HCT116 (cell line): ENCODE measurements around the gene MDFIC. TPM values are rescaled to one million over a fixed set of nuclear protein-coding genes. Genes with fewer than 3 reads are reported as not detected.

Source experiments
- ATAC-seq: fragments of 200-7000 bp; cut with Tn5 transposase; 2 replicates; pipeline ENCODE4 v1.9.1; 2020; ENCODE audit warnings: mild to moderate bottlenecking, moderate library complexity
- BruUV-seq: library from RNA; stranded (reverse); fragments of 400-500 nt; replicated peaks from 2 replicates; lab custom pipeline; 2021; lab: Mats Ljungman, UMichigan
- CTCF ChIA-PET: fragments of 300-600 bp; sonication (Branson Sonifier 250); formaldehyde crosslinking; loops from one replicate; lab custom pipeline; 2021; ENCODE audit warnings: antibody characterized with exemption; lab: Charles Lee
- POLR2A ChIA-PET: fragments of 300-600, 350-600 bp; sonication (Branson Sonifier 250); formaldehyde crosslinking; loops from one replicate; lab custom pipeline; 2021; ENCODE audit warnings: antibody characterized with exemption; lab: Charles Lee
- RAD21 ChIA-PET, 2 experiments: fragments of 300-600 bp; sonication (Branson Sonifier 250); formaldehyde crosslinking; loops; one replicate each; lab custom pipeline; 2023; ENCODE audit warnings: low total read pairs in 2 of 2; ENCODE audit not compliant: uncharacterized antibody in 2 of 2, unreplicated experiment in 2 of 2, low non-redundant PET in 1 of 2; lab: Charles Lee
- DNase-seq: peaks from one replicate; pipeline ENCODE4 v3.0.0-alpha.2; 2010; ENCODE audit warnings: low read depth, low spot score
- H2AFZ ChIP-seq: fragments of 200-600 bp; shearing (Covaris generic), sonication (generic); 2 replicates; pipeline ENCODE4 v1.6.1; 2017; ENCODE audit warnings: low read depth, mixed run types, mixed read lengths, antibody characterized with exemption, low read length; ENCODE audit not compliant: poor library complexity, severe bottlenecking
- H3K27ac ChIP-seq: 2 replicates; pipeline ENCODE4 v1.5.1; 2012; ENCODE audit warnings: low read depth, low read length
- H3K27me3 ChIP-seq: fragments of 200-600 bp; sonication (generic); 2 replicates; pipeline ENCODE4 v1.6.1; 2016; ENCODE audit warnings: mixed run types, low read length, mixed read lengths; ENCODE audit not compliant: insufficient read depth
- H3K36me3 ChIP-seq, 2 experiments: fragments of 200-500 bp in 1 of 2; fragments of 200-600 bp in 1 of 2; sonication (Bioruptor generic) in 1 of 2; sonication (generic) in 1 of 2; 2 replicates each; pipeline versions ENCODE4 v1.5.1 to v1.6.1; 2014 to 2016; ENCODE audit warnings: low read length in 2 of 2, inconsistent platforms in 1 of 2, mixed read lengths in 1 of 2, mixed run types in 1 of 2; ENCODE audit not compliant: insufficient read depth in 2 of 2, control insufficient read depth in 1 of 2
- H3K4me1 ChIP-seq, 2 experiments: fragments of 200-600 bp in 1 of 2; sonication (generic) in 1 of 2; 2 replicates each; pipeline versions ENCODE4 v1.5.1 to v1.6.1; 2012 to 2017; ENCODE audit warnings: low read length in 2 of 2, inconsistent platforms in 1 of 2, mild to moderate bottlenecking in 1 of 2, mixed read lengths in 1 of 2, mixed run types in 1 of 2, moderate library complexity in 1 of 2; ENCODE audit not compliant: insufficient read depth in 2 of 2, control insufficient read depth in 1 of 2
- H3K4me2 ChIP-seq: fragments of 200-600 bp; sonication (generic); 2 replicates; pipeline ENCODE4 v1.6.1; 2017; ENCODE audit warnings: mixed run types, low read length, mixed read lengths
- H3K4me3 ChIP-seq, 2 experiments: fragments of 200-600 bp in 1 of 2; sonication (generic) in 1 of 2; replicated peaks in 1 of 2; 2 replicates each; pipeline ENCODE4 v1.5.1; 2011 to 2016; ENCODE audit warnings: low read length in 2 of 2, control low read depth in 1 of 2, low read depth in 1 of 2, mild to moderate bottlenecking in 1 of 2, mixed read lengths in 1 of 2, mixed run types in 1 of 2
- H3K79me2 ChIP-seq: fragments of 200-600 bp; sonication (generic); 2 replicates; pipeline ENCODE4 v1.6.1; 2017; ENCODE audit warnings: mild to moderate bottlenecking, mixed run types, low read length, moderate library complexity, mixed read lengths; ENCODE audit not compliant: insufficient read depth
- H3K9ac ChIP-seq: fragments of 200-600 bp; sonication (generic); 2 replicates; pipeline ENCODE4 v1.6.1; 2016; ENCODE audit warnings: low read length, mixed read lengths
- H3K9me2 ChIP-seq: fragments of 200-600 bp; sonication (generic), shearing (Covaris generic); 2 replicates; pipeline ENCODE4 v1.6.1; 2017; ENCODE audit warnings: mixed run types, mild to moderate bottlenecking, moderate library complexity; ENCODE audit not compliant: insufficient read depth
- H3K9me3 ChIP-seq, 2 experiments: fragments of 200-500 bp in 1 of 2; fragments of 200-600 bp in 1 of 2; sonication (Bioruptor generic) in 1 of 2; sonication (generic) in 1 of 2; 2 replicates each; pipeline ENCODE4 v1.6.1; 2014 to 2017; ENCODE audit warnings: low read length in 2 of 2, mixed read lengths in 2 of 2, inconsistent platforms in 1 of 2, low read depth in 1 of 2, mild to moderate bottlenecking in 1 of 2, mixed run types in 1 of 2, moderate library complexity in 1 of 2; ENCODE audit not compliant: control insufficient read depth in 1 of 2, insufficient read depth in 1 of 2
- H4K20me1 ChIP-seq: fragments of 200-600 bp; sonication (generic), shearing (Covaris generic); 2 replicates; pipeline ENCODE4 v1.6.1; 2017; ENCODE audit warnings: mixed run types, mild to moderate bottlenecking, moderate library complexity; ENCODE audit not compliant: insufficient read depth
- ELF1 ChIP-seq: IDR thresholded peaks from 2 replicates; pipeline ENCODE4 v1.6.1; 2012; ENCODE audit warnings: low read depth, borderline replicate concordance
- EZH2phosphoT487 ChIP-seq: fragments of 200-600 bp; IDR thresholded peaks from 2 replicates; pipeline ENCODE4 v1.6.1; 2018; ENCODE audit warnings: antibody characterized with exemption, borderline replicate concordance
- POLR2A ChIP-seq: IDR thresholded peaks from 2 replicates; pipeline ENCODE4 v1.7.0; 2011; ENCODE audit warnings: borderline replicate concordance; ENCODE audit not compliant: insufficient read depth, insufficient read length; ENCODE audit errors: extremely low read depth
- RAD21 ChIP-seq: IDR thresholded peaks from 2 replicates; pipeline ENCODE4 v1.6.1; 2012; ENCODE audit warnings: low read depth, mild to moderate bottlenecking
- SIN3A ChIP-seq: IDR thresholded peaks from 2 replicates; pipeline ENCODE4 v1.6.1; 2012; ENCODE audit warnings: low read depth
- SP1 ChIP-seq: IDR thresholded peaks from 2 replicates; pipeline ENCODE4 v1.6.1; 2012; ENCODE audit warnings: low read depth
- ZBTB33 ChIP-seq: IDR thresholded peaks from 2 replicates; pipeline ENCODE4 v1.6.1; 2011; ENCODE audit warnings: mild to moderate bottlenecking, low read length, moderate library complexity; ENCODE audit not compliant: insufficient replicate concordance; ENCODE audit errors: extremely low read depth
- ZNF274 ChIP-seq: fragments of 200-500 bp; sonication (Bioruptor generic); IDR thresholded peaks from 2 replicates; pipeline ENCODE4 v1.6.1; 2014; ENCODE audit warnings: mild to moderate bottlenecking, low read depth, low read length, inconsistent platforms
- intact Hi-C: fragments of 100-400 bp; cut with micrococcal nuclease; formaldehyde crosslinking; loops from 2 replicates; pipeline ENCODE4 v1.10.0; 2022
- total RNA-seq: library from RNA; stranded (reverse); gene quantifications from one replicate; pipeline ENCODE4 v1.2.1, GENCODE V29; 2021; ENCODE audit not compliant: unreplicated experiment
- TF ChIP-seq, protein P1 (sequence below), 3 experiments: fragments of 200-600 bp in 1 of 3; sonication (generic) in 1 of 3; IDR thresholded peaks in 2 of 3; conservative IDR thresholded peaks in 1 of 3; 2 replicates each; pipeline ENCODE4 v1.5.1; 2012 to 2017; ENCODE audit warnings: low read depth in 2 of 3, low read length in 2 of 3, antibody characterized with exemption in 1 of 3, borderline replicate concordance in 1 of 3, control low read depth in 1 of 3, mild to moderate bottlenecking in 1 of 3, mixed read lengths in 1 of 3, mixed run types in 1 of 3, moderate library complexity in 1 of 3; ENCODE audit not compliant: insufficient read depth in 1 of 3
- TF ChIP-seq, protein P2 (sequence below): IDR thresholded peaks from 2 replicates; pipeline ENCODE4 v1.6.1; 2012

MDFIC gene
- total RNA-seq, 1 experiment from 2014 or later, result 8.3 TPM

DNA sequence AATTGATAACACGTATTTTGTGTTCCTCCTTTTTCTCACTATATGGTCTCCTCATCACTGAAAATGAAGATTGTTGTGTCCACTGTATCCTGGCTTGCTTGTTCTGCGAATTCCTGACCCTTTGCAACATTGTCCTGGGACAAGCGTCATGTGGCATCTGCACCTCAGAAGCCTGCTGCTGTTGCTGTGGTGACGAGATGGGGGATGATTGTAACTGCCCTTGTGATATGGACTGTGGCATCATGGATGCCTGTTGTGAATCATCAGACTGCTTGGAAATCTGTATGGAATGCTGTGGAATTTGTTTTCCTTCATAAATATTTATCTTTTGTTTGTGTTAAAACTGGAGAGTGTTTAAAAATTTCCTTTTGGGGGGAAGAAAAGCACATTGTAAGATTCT lies 93.7 kb downstream of the MDFIC start:
- no peak overlapping the region for H3K4me3 ChIP-seq
- intact Hi-C loops, result no loop called here
- BruUV-seq, result no TSS peak

More for the DNA sequence above, 93.7 kb downstream of the MDFIC start:
- Histone ChIP-seq H4K20me1 (no peaks in the 10 kb centered on the region), H3K9ac (no peak overlapping the region), H3K27me3 (no peaks in the 10 kb centered on the region), H3K4me2 (no peak overlapping the region), H3K4me1 (no peaks in the 10 kb centered on the region), H3K9me2 (no peaks in the 10 kb centered on the region), H3K79me2 (no peaks in the 10 kb centered on the region), H2AFZ (no peak overlapping the region), H3K9me3 (no peaks in the 10 kb centered on the region), H3K27ac (no peak overlapping the region), H3K36me3 (no peaks in the 10 kb centered on the region)
- no peak for DNase-seq
- POLR2A ChIA-PET, result no interaction called here
- TF ChIP-seq ZNF274 (no peak), RAD21 (no peak), SIN3A (no peak), SP1 (no peak), ELF1 (no peak), ZBTB33 (no peak), POLR2A (no peak), EZH2phosphoT487 (no peak)
- TF ChIP-seq, protein P1, sequence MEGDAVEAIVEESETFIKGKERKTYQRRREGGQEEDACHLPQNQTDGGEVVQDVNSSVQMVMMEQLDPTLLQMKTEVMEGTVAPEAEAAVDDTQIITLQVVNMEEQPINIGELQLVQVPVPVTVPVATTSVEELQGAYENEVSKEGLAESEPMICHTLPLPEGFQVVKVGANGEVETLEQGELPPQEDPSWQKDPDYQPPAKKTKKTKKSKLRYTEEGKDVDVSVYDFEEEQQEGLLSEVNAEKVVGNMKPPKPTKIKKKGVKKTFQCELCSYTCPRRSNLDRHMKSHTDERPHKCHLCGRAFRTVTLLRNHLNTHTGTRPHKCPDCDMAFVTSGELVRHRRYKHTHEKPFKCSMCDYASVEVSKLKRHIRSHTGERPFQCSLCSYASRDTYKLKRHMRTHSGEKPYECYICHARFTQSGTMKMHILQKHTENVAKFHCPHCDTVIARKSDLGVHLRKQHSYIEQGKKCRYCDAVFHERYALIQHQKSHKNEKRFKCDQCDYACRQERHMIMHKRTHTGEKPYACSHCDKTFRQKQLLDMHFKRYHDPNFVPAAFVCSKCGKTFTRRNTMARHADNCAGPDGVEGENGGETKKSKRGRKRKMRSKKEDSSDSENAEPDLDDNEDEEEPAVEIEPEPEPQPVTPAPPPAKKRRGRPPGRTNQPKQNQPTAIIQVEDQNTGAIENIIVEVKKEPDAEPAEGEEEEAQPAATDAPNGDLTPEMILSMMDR (IDR thresholded peaks at IDR 0.05 in 2 of 3, conservative IDR thresholded peaks at IDR 0.05 in 1 of 3; ENCODE audit: borderline replicate concordance in 1 of 3, insufficient read depth in 1 of 3, low read depth in 2 of 3, low read length in 2 of 3), result no peak
- TF ChIP-seq, protein P2, sequence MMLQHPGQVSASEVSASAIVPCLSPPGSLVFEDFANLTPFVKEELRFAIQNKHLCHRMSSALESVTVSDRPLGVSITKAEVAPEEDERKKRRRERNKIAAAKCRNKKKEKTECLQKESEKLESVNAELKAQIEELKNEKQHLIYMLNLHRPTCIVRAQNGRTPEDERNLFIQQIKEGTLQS, result no peak
- RAD21 ChIA-PET, result no interaction called here
- CTCF ChIA-PET, result no interaction called here
- no peak for ATAC-seq
